HEK293 (cell line): Measurements from ENCODE around the gene ELL2.

Experiments
- ELK4 ChIP-seq: IDR thresholded peaks from 2 replicates; pipeline ENCODE4 v1.6.1; 2011; ENCODE audit warnings: mild to moderate bottlenecking, low read depth, low read length, borderline replicate concordance
- MYNN ChIP-seq: fragments of 450-650 bp; formaldehyde crosslinking; IDR thresholded peaks from 2 replicates; pipeline ENCODE4 v1.5.1; 2016; ENCODE audit warnings: missing biosample characterization, missing genetic modification characterization, borderline replicate concordance
- TRIM28 ChIP-seq: IDR thresholded peaks from 2 replicates; pipeline ENCODE4 v1.6.1; 2011; ENCODE audit warnings: low read length, control low read depth, borderline replicate concordance
- TF ChIP-seq, protein P1 (sequence below): fragments of 450-650 bp; formaldehyde crosslinking; IDR thresholded peaks from 2 replicates; pipeline ENCODE4 v1.5.1; 2016; ENCODE audit warnings: missing biosample characterization, missing genetic modification characterization
- TF ChIP-seq, protein P2 (sequence below): sonication (generic); formaldehyde crosslinking; IDR thresholded peaks from 2 replicates; pipeline ENCODE4 v1.8.1; 2022; ENCODE audit warnings: mild to moderate bottlenecking, moderate library complexity, missing genetic modification reagents

DNA sequence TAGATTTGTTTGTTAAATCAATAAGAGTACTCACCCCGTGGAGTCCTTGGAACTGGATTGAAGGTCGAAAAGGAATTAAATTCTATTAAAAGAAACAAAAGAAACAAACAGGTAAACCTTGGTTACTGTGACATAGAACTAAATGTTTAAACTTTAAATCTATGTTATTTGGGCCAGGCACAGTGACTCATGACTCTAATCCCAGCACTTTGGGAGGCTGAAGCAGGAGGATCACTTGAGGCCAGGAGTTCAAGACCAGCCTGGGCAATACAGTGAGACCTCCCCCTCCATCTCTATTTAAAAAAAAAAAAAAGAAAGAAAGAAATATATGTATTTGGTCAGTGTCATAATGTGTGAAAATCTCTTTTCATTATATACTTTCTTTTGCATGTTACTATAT is 18.7 kb downstream of the ELL2 start:
- TF ChIP-seq, protein P1, sequence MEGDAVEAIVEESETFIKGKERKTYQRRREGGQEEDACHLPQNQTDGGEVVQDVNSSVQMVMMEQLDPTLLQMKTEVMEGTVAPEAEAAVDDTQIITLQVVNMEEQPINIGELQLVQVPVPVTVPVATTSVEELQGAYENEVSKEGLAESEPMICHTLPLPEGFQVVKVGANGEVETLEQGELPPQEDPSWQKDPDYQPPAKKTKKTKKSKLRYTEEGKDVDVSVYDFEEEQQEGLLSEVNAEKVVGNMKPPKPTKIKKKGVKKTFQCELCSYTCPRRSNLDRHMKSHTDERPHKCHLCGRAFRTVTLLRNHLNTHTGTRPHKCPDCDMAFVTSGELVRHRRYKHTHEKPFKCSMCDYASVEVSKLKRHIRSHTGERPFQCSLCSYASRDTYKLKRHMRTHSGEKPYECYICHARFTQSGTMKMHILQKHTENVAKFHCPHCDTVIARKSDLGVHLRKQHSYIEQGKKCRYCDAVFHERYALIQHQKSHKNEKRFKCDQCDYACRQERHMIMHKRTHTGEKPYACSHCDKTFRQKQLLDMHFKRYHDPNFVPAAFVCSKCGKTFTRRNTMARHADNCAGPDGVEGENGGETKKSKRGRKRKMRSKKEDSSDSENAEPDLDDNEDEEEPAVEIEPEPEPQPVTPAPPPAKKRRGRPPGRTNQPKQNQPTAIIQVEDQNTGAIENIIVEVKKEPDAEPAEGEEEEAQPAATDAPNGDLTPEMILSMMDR (tag by site-specific recombination), result no peak
- no peak for TF ChIP-seq ELK4
- no peak for TF ChIP-seq TRIM28
- TF ChIP-seq, protein P2, sequence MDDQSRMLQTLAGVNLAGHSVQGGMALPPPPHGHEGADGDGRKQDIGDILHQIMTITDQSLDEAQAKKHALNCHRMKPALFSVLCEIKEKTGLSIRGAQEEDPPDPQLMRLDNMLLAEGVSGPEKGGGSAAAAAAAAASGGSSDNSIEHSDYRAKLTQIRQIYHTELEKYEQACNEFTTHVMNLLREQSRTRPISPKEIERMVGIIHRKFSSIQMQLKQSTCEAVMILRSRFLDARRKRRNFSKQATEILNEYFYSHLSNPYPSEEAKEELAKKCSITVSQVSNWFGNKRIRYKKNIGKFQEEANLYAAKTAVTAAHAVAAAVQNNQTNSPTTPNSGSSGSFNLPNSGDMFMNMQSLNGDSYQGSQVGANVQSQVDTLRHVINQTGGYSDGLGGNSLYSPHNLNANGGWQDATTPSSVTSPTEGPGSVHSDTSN (CRISPR knock-in tag), result no peak
- TF ChIP-seq MYNN (tag by site-specific recombination), result no peak
